Endothelial cell of umbilical vein (primary cell): ENCODE data around the gene EFR3B.
"Not testable (repeated sequence)": the region's sequence is repeated elsewhere in the genome, so short reads cannot be mapped to it uniquely, and the experiment has no call there.

Source experiments
- CTCF ChIP-seq, 2 donors: IDR thresholded peaks; 1 replicate in 1 of 2; 2 replicates in 1 of 2; pipeline ENCODE4 v1.5.1; 2011; ENCODE audit warnings: low read length in 2 of 2, mild to moderate bottlenecking in 2 of 2, moderate library complexity in 2 of 2, control low read depth in 1 of 2, inconsistent platforms in 1 of 2, low read depth in 1 of 2; ENCODE audit not compliant: insufficient read depth in 1 of 2; ENCODE audit errors: extremely low read depth in 1 of 2
- EZH2 ChIP-seq: IDR thresholded peaks from 2 replicates; pipeline ENCODE4 v1.6.1; 2012; ENCODE audit warnings: borderline replicate concordance, low read depth, mild to moderate bottlenecking, moderate library complexity, low read length, inconsistent platforms; ENCODE audit not compliant: severe bottlenecking
- FOS ChIP-seq: IDR thresholded peaks from 2 replicates; pipeline ENCODE4 v1.6.1; 2011; ENCODE audit warnings: mild to moderate bottlenecking, low read length, moderate library complexity, borderline replicate concordance; ENCODE audit not compliant: insufficient read depth
- MAX ChIP-seq: IDR thresholded peaks from 2 replicates; pipeline ENCODE4 v1.6.1; 2011; ENCODE audit not compliant: insufficient read depth, insufficient read length
- POLR2A ChIP-seq: IDR thresholded peaks from 2 replicates; pipeline ENCODE4 v1.6.1; 2012; ENCODE audit warnings: low read depth, mild to moderate bottlenecking, control low read depth, low read length
- POLR2AphosphoS5 ChIP-seq: IDR thresholded peaks from 2 replicates; pipeline ENCODE4 v1.6.1; 2012; ENCODE audit warnings: low read depth, mild to moderate bottlenecking, control low read depth, low read length, moderate library complexity; ENCODE audit not compliant: insufficient read depth

- TF ChIP-seq POLR2A; MAX; CTCF (IDR thresholded peaks at IDR 0.05; ENCODE audit: extremely low read depth in 1 of 2, insufficient read depth in 1 of 2, low read depth in 1 of 2, low read length in 2 of 2); EZH2; FOS; POLR2AphosphoS5: not testable (repeated sequence)
Measured at GRCh38 chr2:25162061-25162460, 120.2 kb downstream of the EFR3B start.
